Transverse colon (tissue), 3 donors: Measurements from ENCODE around the gene CAPN11.

Experiments used
- EP300 ChIP-seq: sonication (generic); formaldehyde crosslinking; IDR thresholded peaks from one replicate; pipeline ENCODE4 v1.6.1; 2017; ENCODE audit warnings: antibody characterized with exemption, low read depth
- TF ChIP-seq, protein P1 (sequence below), 5 experiments: fragments of 200-600 bp in 3 of 5; fragments of 450-650 bp in 2 of 5; sonication (generic) in 3 of 5; IDR thresholded peaks; 1 replicate in 2 of 5; 2 replicates in 3 of 5; pipeline ENCODE4 v1.5.1; 2016 to 2017; ENCODE audit warnings: antibody characterized with exemption in 5 of 5, inconsistent platforms in 3 of 5, mild to moderate bottlenecking in 2 of 5, moderate library complexity in 1 of 5

DNA sequence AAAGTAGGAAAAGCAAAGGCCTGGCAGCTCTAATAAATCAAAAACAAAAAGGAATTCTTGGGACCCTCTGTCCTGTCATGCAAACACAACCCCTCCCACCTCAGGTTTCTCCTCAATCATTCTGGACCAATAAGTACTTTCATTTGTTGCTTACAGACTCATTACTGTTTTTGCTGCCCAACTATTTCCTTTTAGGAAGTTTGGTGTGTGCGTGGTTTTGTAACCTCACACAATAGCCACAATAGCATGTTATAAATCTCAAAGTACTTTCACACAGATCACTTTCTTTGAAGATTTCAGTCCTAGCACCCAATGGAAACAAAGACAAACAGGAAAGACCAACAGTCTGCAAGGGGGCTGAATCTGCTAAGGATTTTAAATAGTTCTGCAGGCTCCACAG, 35.8 kb upstream of the CAPN11 start:
- no peak for TF ChIP-seq EP300
- TF ChIP-seq, protein P1, sequence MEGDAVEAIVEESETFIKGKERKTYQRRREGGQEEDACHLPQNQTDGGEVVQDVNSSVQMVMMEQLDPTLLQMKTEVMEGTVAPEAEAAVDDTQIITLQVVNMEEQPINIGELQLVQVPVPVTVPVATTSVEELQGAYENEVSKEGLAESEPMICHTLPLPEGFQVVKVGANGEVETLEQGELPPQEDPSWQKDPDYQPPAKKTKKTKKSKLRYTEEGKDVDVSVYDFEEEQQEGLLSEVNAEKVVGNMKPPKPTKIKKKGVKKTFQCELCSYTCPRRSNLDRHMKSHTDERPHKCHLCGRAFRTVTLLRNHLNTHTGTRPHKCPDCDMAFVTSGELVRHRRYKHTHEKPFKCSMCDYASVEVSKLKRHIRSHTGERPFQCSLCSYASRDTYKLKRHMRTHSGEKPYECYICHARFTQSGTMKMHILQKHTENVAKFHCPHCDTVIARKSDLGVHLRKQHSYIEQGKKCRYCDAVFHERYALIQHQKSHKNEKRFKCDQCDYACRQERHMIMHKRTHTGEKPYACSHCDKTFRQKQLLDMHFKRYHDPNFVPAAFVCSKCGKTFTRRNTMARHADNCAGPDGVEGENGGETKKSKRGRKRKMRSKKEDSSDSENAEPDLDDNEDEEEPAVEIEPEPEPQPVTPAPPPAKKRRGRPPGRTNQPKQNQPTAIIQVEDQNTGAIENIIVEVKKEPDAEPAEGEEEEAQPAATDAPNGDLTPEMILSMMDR (IDR thresholded peaks at IDR 0.05): no peak
